HG03064 (cell line): ENCODE measurements around the gene AOC2.
"Not testable (repeated sequence)": the region's sequence is repeated elsewhere in the genome, so short reads cannot be mapped to it uniquely, and the experiment has no call there.

Experiments used
- ATAC-seq: cut with Tn5 transposase; IDR thresholded peaks from one replicate; pipeline ENCODE4 v1.9.1; 2021; ENCODE audit warnings: low read depth; ENCODE audit not compliant: unreplicated experiment

Gene AOC2

GRCh38 chr17:42879596-42879985, 35.2 kb downstream of the AOC2 start:
- ATAC-seq: no peak

GRCh38 chr17:42880776-42881310, 36.5 kb downstream of the AOC2 start:
- ATAC-seq: no peak

- ATAC-seq: not testable (repeated sequence)
Observed at GRCh38 chr17:42881706-42882105, 37.3 kb downstream of the AOC2 start.

GRCh38 chr17:42882166-42882565, 37.8 kb downstream of the AOC2 start:
- no peak for ATAC-seq

GRCh38 chr17:42883802-42884558, 39.6 kb downstream of the AOC2 start:
- ATAC-seq: no peak

GRCh38 chr17:42885806-42886205, 41.4 kb downstream of the AOC2 start:
- ATAC-seq: not testable (repeated sequence)

GRCh38 chr17:42886283-42887176, 42.1 kb downstream of the AOC2 start:
- ATAC-seq: no peak

GRCh38 chr17:42889809-42890208, 45.4 kb downstream of the AOC2 start:
- no peak for ATAC-seq

GRCh38 chr17:42891539-42892152, 47.3 kb downstream of the AOC2 start:
- no peak for ATAC-seq

- no peak for ATAC-seq
Observed at GRCh38 chr17:42893359-42893758, 49.0 kb downstream of the AOC2 start.

GRCh38 chr17:42894283-42895184, 50.2 kb downstream of the AOC2 start:
- ATAC-seq: no peak

GRCh38 chr17:42895185-42895555, 50.8 kb downstream of the AOC2 start:
- ATAC-seq: no peak

- no peak for ATAC-seq
Observed at GRCh38 chr17:42898147-42898811, 53.9 kb downstream of the AOC2 start.

GRCh38 chr17:42899981-42900380, 55.6 kb downstream of the AOC2 start:
- ATAC-seq: not testable (repeated sequence)
